ENCODE measurements around the gene TMEM30A. TPM values are rescaled to one million over a fixed set of nuclear protein-coding genes. Genes with fewer than 3 reads are reported as not detected.

Gene TMEM30A
- total RNA-seq, result 10 to 100 TPM; 54.4 to 71.0 TPM
- 10 to 100 TPM; 33.3 to 36.3 TPM for polyA plus RNA-seq

- peak; percentile 93 for DNase-seq (ENCODE audit: low spot score)
- H3K4me1 ChIP-seq (ENCODE audit: control insufficient read depth in 4 of 4, insufficient read depth in 4 of 4, low read length in 3 of 4), result peaks cover 5 to 31% (median 26%) of the 10 kb centered on the region in 4 donors
- no peaks in the 10 kb centered on the region for H3K36me3 ChIP-seq (ENCODE audit: control insufficient read depth in 4 of 4, insufficient read depth in 3 of 4, low read depth in 1 of 4, low read length in 3 of 4)
- peak within 1 kb of the TSS; percentile 75 to 85 for H3K27ac ChIP-seq (ENCODE audit: low read depth in 1 of 2, low read length in 2 of 2)
- WGBS, result under 1% methylated on average over 55 of the region's 55 CpGs
- H3K9ac ChIP-seq (ENCODE audit: low read depth in 1 of 2, low read length in 2 of 2), result peak within 1 kb of the TSS; percentile 93 to 97
- no peaks in the 10 kb centered on the region for H3K9me3 ChIP-seq (ENCODE audit: control insufficient read depth in 4 of 4, low read length in 3 of 4)
- TF ChIP-seq GABPA (IDR thresholded peaks at IDR 0.05 in 1 of 2, conservative IDR thresholded peaks at IDR 0.05 in 1 of 2) (peak; percentile 76 to 95), FOXA1 (IDR thresholded peaks at IDR 0.05) (peak; percentile 61), RXRA (IDR thresholded peaks at IDR 0.05) (peak; percentile 23 to 43), NR2F2 (IDR thresholded peaks at IDR 0.05) (no peak), SP1 (IDR thresholded peaks at IDR 0.05) (peak; percentile 86), YY1 (IDR thresholded peaks at IDR 0.05) (peak; percentile 84), HNF4G (IDR thresholded peaks at IDR 0.05) (no peak), ATF3 (IDR thresholded peaks at IDR 0.05) (no peak), CTCF (IDR thresholded peaks at IDR 0.05; ENCODE audit: low read depth, low read length, missing input control) (no peak), JUND (IDR thresholded peaks at IDR 0.05) (peak; percentile 12 to 18), RAD21 (IDR thresholded peaks at IDR 0.05) (no peak), FOXA2 (IDR thresholded peaks at IDR 0.05) (peak; percentile 6), EGR1 (IDR thresholded peaks at IDR 0.05; ENCODE audit: low read depth in 2 of 2) (peak in 1 of 2 donors; percentile 26), MAX (IDR thresholded peaks at IDR 0.05) (peak; percentile 72), HNF4A (conservative IDR thresholded peaks at IDR 0.05) (no peak), TAF1 (conservative IDR thresholded peaks at IDR 0.05) (peak; percentile 98)
- TF ChIP-seq, protein P1, sequence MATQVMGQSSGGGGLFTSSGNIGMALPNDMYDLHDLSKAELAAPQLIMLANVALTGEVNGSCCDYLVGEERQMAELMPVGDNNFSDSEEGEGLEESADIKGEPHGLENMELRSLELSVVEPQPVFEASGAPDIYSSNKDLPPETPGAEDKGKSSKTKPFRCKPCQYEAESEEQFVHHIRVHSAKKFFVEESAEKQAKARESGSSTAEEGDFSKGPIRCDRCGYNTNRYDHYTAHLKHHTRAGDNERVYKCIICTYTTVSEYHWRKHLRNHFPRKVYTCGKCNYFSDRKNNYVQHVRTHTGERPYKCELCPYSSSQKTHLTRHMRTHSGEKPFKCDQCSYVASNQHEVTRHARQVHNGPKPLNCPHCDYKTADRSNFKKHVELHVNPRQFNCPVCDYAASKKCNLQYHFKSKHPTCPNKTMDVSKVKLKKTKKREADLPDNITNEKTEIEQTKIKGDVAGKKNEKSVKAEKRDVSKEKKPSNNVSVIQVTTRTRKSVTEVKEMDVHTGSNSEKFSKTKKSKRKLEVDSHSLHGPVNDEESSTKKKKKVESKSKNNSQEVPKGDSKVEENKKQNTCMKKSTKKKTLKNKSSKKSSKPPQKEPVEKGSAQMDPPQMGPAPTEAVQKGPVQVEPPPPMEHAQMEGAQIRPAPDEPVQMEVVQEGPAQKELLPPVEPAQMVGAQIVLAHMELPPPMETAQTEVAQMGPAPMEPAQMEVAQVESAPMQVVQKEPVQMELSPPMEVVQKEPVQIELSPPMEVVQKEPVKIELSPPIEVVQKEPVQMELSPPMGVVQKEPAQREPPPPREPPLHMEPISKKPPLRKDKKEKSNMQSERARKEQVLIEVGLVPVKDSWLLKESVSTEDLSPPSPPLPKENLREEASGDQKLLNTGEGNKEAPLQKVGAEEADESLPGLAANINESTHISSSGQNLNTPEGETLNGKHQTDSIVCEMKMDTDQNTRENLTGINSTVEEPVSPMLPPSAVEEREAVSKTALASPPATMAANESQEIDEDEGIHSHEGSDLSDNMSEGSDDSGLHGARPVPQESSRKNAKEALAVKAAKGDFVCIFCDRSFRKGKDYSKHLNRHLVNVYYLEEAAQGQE (IDR thresholded peaks at IDR 0.05), result peak; percentile 82
- TF ChIP-seq, protein P2, sequence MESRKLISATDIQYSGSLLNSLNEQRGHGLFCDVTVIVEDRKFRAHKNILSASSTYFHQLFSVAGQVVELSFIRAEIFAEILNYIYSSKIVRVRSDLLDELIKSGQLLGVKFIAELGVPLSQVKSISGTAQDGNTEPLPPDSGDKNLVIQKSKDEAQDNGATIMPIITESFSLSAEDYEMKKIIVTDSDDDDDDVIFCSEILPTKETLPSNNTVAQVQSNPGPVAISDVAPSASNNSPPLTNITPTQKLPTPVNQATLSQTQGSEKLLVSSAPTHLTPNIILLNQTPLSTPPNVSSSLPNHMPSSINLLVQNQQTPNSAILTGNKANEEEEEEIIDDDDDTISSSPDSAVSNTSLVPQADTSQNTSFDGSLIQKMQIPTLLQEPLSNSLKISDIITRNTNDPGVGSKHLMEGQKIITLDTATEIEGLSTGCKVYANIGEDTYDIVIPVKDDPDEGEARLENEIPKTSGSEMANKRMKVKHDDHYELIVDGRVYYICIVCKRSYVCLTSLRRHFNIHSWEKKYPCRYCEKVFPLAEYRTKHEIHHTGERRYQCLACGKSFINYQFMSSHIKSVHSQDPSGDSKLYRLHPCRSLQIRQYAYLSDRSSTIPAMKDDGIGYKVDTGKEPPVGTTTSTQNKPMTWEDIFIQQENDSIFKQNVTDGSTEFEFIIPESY (IDR thresholded peaks at IDR 0.05), result peak; percentile 84
- no peaks in the 10 kb centered on the region for H3K27me3 ChIP-seq (ENCODE audit: control insufficient read depth in 4 of 4, insufficient read depth in 4 of 4, low read length in 3 of 4)
- H3K4me3 ChIP-seq (ENCODE audit: low read depth in 1 of 3, low read length in 3 of 3), result peak within 1 kb of the TSS; percentile 81 to 100 (median 99)
These were observed at the start of gene TMEM30A for GRCh38 chr6:75284632-75285282. TMEM30A (minus strand) TSS chr6:75284792; CDS start chr6:75284638, 154 bp downstream.

All from liver (tissue), 9 donors.